PC-3 (cell line): ENCODE data around the gene TSKS. TPM values are rescaled to one million over a fixed set of nuclear protein-coding genes. Genes with fewer than 3 reads are reported as not detected.
A peak's percentile ranks its signal among the peaks of the same experiment; 100 is the strongest.

Experiments
- ATAC-seq: fragments of 200-7000 bp; cut with Tn5 transposase; 2 replicates; pipeline ENCODE4 v1.9.1; 2020; ENCODE audit warnings: mild to moderate bottlenecking, moderate library complexity
- Bru-seq: library from RNA; stranded (reverse); fragments of 400-500 nt; gene quantifications from one replicate; lab custom pipeline; 2021; lab: Mats Ljungman, UMichigan
- BruChase-seq, 2 experiments: library from RNA; stranded (reverse); fragments of 400-500 nt; gene quantifications; one replicate each; lab custom pipeline; 2021; lab: Mats Ljungman, UMichigan
- BruUV-seq: library from RNA; stranded (reverse); fragments of 400-500 nt; replicated peaks from 2 replicates; lab custom pipeline; 2021; lab: Mats Ljungman, UMichigan
- CTCF ChIA-PET: fragments of 300-600 bp; sonication (Branson Sonifier 250); formaldehyde crosslinking; loops from one replicate; lab custom pipeline; 2022; ENCODE audit warnings: antibody characterized with exemption; lab: Charles Lee
- POLR2A ChIA-PET: fragments of 300-600 bp; sonication (Branson Sonifier 250); formaldehyde crosslinking; loops from one replicate; lab custom pipeline; 2022; ENCODE audit warnings: antibody characterized with exemption; ENCODE audit not compliant: unreplicated experiment; lab: Charles Lee
- DNase-seq: peaks from one replicate; pipeline ENCODE4 v3.0.0-alpha.2; 2015
- H2AFZ ChIP-seq: fragments of 300-600 bp; sonication (generic); 2 replicates; pipeline ENCODE4 v1.6.0; 2016; ENCODE audit warnings: antibody characterized with exemption, low read length
- H3F3A ChIP-seq: fragments of 300-600 bp; sonication (generic); one replicate; pipeline ENCODE4 v1.6.0; 2017; ENCODE audit warnings: antibody characterized with exemption, low read length, control low read depth, mild to moderate bottlenecking; ENCODE audit not compliant: unreplicated experiment
- H3K27ac ChIP-seq: fragments of 300-600 bp; sonication (generic); 2 replicates; pipeline ENCODE4 v1.5.1; 2016; ENCODE audit warnings: mild to moderate bottlenecking, low read length
- H3K27me3 ChIP-seq: fragments of 300-600 bp; sonication (generic); 2 replicates; pipeline ENCODE4 v1.6.1; 2016; ENCODE audit warnings: low read length, mixed read lengths
- H3K36me3 ChIP-seq: fragments of 300-600 bp; sonication (generic); 2 replicates; pipeline ENCODE4 v1.6.1; 2016; ENCODE audit warnings: low read depth, mixed run types, low read length, mixed read lengths
- H3K4me1 ChIP-seq: fragments of 300-600 bp; sonication (generic); 2 replicates; pipeline ENCODE4 v1.5.1; 2016; ENCODE audit warnings: low read length; ENCODE audit not compliant: insufficient read depth
- H3K4me2 ChIP-seq: fragments of 300-600 bp; sonication (generic); 2 replicates; pipeline ENCODE4 v1.6.0; 2016; ENCODE audit warnings: low read length
- H3K4me3 ChIP-seq: fragments of 300-600 bp; sonication (generic); 2 replicates; pipeline ENCODE4 v1.5.1; 2016; ENCODE audit warnings: mild to moderate bottlenecking, low read length, mixed read lengths
- H3K79me2 ChIP-seq: fragments of 300-600 bp; sonication (generic); 2 replicates; pipeline ENCODE4 v1.6.1; 2017; ENCODE audit warnings: low read length, mixed read lengths
- H3K9ac ChIP-seq: fragments of 300-600 bp; sonication (generic); 2 replicates; pipeline ENCODE4 v1.6.0; 2016; ENCODE audit warnings: mild to moderate bottlenecking, low read length
- H3K9me2 ChIP-seq: fragments of 300-600 bp; sonication (generic); replicated peaks from 2 replicates; pipeline ENCODE4 v1.6.1; 2016; ENCODE audit warnings: mixed run types, low read length, mixed read lengths
- H3K9me3 ChIP-seq: fragments of 300-600 bp; sonication (generic); 2 replicates; pipeline ENCODE4 v1.6.1; 2016; ENCODE audit warnings: low read length, mixed read lengths
- H4K20me1 ChIP-seq: fragments of 300-600 bp; sonication (generic); 2 replicates; pipeline ENCODE4 v1.6.1; 2016; ENCODE audit warnings: low read length, mixed read lengths
- CTCF ChIP-seq: fragments of 300-600 bp; sonication (generic); conservative IDR thresholded peaks from 2 replicates; pipeline ENCODE4 v1.5.1; 2017; ENCODE audit warnings: antibody characterized with exemption, low read depth, mild to moderate bottlenecking, low read length
- EZH2 ChIP-seq: fragments of 300-600 bp; sonication (generic); IDR thresholded peaks from one replicate; pipeline ENCODE4 v1.6.1; 2017; ENCODE audit warnings: antibody characterized with exemption, mild to moderate bottlenecking, low read length; ENCODE audit not compliant: unreplicated experiment
- EZH2phosphoT487 ChIP-seq: fragments of 300-600 bp; sonication (generic); IDR thresholded peaks from 2 replicates; pipeline ENCODE4 v1.6.1; 2018; ENCODE audit warnings: mild to moderate bottlenecking, antibody characterized with exemption, low read length, borderline replicate concordance
- intact Hi-C: fragments of 100-400 bp; cut with micrococcal nuclease; formaldehyde crosslinking; loops from 2 replicates; pipeline ENCODE4 v1.9.0; 2023
- long read RNA-seq: library from polyadenylated mRNA; unstranded; transcript quantifications from one replicate; pipeline ENCODE4 v2.0.0, GENCODE V29; 2021; ENCODE audit not compliant: unreplicated experiment
- total RNA-seq: library from RNA; depleted of rRNA; stranded (reverse); fragments of >200 nt; gene quantifications from 2 replicates; pipeline ENCODE4 v1.2.3, GENCODE V29; 2014; rRNA removed

TSKS gene
- not detected in 2 replicates for total RNA-seq
- percentile 8 among the genes with signal in this experiment for Bru-seq, nascent RNA
- BruChase-seq, experiment 1, labeled RNA remaining after a 6-hour chase = percentile 9 among the genes with signal in this experiment
- not detected for BruChase-seq, experiment 2, labeled RNA remaining after a 2-hour chase
- long read RNA-seq = 0 reads

- DNase-seq = no peak
- Histone ChIP-seq H3K9me2 (no peaks in the 10 kb centered on the region), H3K4me1 (peaks cover 19% of the 10 kb centered on the region), H3K27me3 (no peaks in the 10 kb centered on the region), H3K9me3 (no peaks in the 10 kb centered on the region), H3K79me2 (peaks cover 14% of the 10 kb centered on the region), H4K20me1 (no peaks in the 10 kb centered on the region), H3K4me3 (no peak within 1 kb of the TSS), H2AFZ (no peak within 1 kb of the TSS), H3K36me3 (no peaks in the 10 kb centered on the region), H3K4me2 (no peak within 1 kb of the TSS), H3F3A (peaks cover 3% of the 10 kb centered on the region), H3K9ac (no peak within 1 kb of the TSS), H3K27ac (no peak within 1 kb of the TSS)
- no peak for TF ChIP-seq EZH2
- no peak for TF ChIP-seq EZH2phosphoT487
- no peak for TF ChIP-seq CTCF
- no TSS peak for BruUV-seq
- intact Hi-C loops = no loop called here
- ChIA-PET CTCF (no interaction called here), POLR2A (no interaction called here)
- ATAC-seq = no peak
These were observed at the start of gene TSKS for GRCh38 chr19:49763230-49763629. Gene TSKS, minus strand, starts transcription at chr19:49763306. Its CDS starts 59 bp downstream, at chr19:49763247.

GRCh38 chr19:49812452-49812996, 49.4 kb upstream of the TSKS start:
- no peaks in the 10 kb centered on the region for H3K79me2 ChIP-seq
- CTCF ChIA-PET = no interaction called here
- H3K9me2 ChIP-seq = no peaks in the 10 kb centered on the region
- TF ChIP-seq CTCF = no peak
- TF ChIP-seq EZH2 = no peak
- TF ChIP-seq EZH2phosphoT487 = no peak
- H3K4me2 ChIP-seq = peak overlapping the region; percentile 76
- peak overlapping the region; percentile 92 for H2AFZ ChIP-seq
- peak overlapping the region; percentile 68 for H3K4me3 ChIP-seq
- intact Hi-C loops = no loop called here
- no peaks in the 10 kb centered on the region for H3K27me3 ChIP-seq
- H3K9me3 ChIP-seq = no peaks in the 10 kb centered on the region
- H3K36me3 ChIP-seq = no peaks in the 10 kb centered on the region
- POLR2A ChIA-PET = no interaction called here
- no peak for DNase-seq
- H3K9ac ChIP-seq = peak overlapping the region; percentile 57
- ATAC-seq = no peak
- no peaks in the 10 kb centered on the region for H4K20me1 ChIP-seq
- no TSS peak for BruUV-seq
- peaks cover 9% of the 10 kb centered on the region for H3F3A ChIP-seq
- H3K27ac ChIP-seq = peak overlapping the region; percentile 51; the same call in 1 of the 2 replicates
- peaks cover 28% of the 10 kb centered on the region for H3K4me1 ChIP-seq

- H3K4me3 ChIP-seq = no peak overlapping the region
- peaks cover 23% of the 10 kb centered on the region for H3K4me1 ChIP-seq
- TF ChIP-seq EZH2 = no peak
- TF ChIP-seq EZH2phosphoT487 = no peak
- TF ChIP-seq CTCF = no peak
- no TSS peak for BruUV-seq
- ATAC-seq (no peak), DNase-seq (peak; percentile 30)
- no peaks in the 10 kb centered on the region for H3K36me3 ChIP-seq
- H4K20me1 ChIP-seq = no peaks in the 10 kb centered on the region
- H3K27ac ChIP-seq = no peak overlapping the region
- CTCF ChIA-PET = no interaction called here
- intact Hi-C loops = no loop called here
- POLR2A ChIA-PET = no interaction called here
- H3K9me2 ChIP-seq = no peaks in the 10 kb centered on the region
- no peak overlapping the region for H3K9ac ChIP-seq
- H3F3A ChIP-seq = peaks cover 11% of the 10 kb centered on the region
- H3K4me2 ChIP-seq = no peak overlapping the region
- no peaks in the 10 kb centered on the region for H3K79me2 ChIP-seq
- no peak overlapping the region for H2AFZ ChIP-seq
- H3K9me3 ChIP-seq = no peaks in the 10 kb centered on the region
- H3K27me3 ChIP-seq = no peaks in the 10 kb centered on the region
These were observed 48.2 kb upstream of the TSKS start for GRCh38 chr19:49811328-49811727.
